HUES48 (cell line): ENCODE measurements around the gene UBE3A.
A peak's percentile ranks its signal among the peaks of the same experiment; 100 is the strongest.

Experiments used
- H3K27ac ChIP-seq: one replicate; pipeline ENCODE4 v1.7.0; 2013; ENCODE audit warnings: low read depth, low read length, inconsistent platforms
- H3K27me3 ChIP-seq: 2 replicates; pipeline ENCODE4 v1.6.1; 2013; ENCODE audit warnings: mild to moderate bottlenecking, low read length; ENCODE audit not compliant: control insufficient read depth, insufficient read depth
- H3K36me3 ChIP-seq: 2 replicates; pipeline ENCODE4 v1.6.1; 2013; ENCODE audit warnings: low read length; ENCODE audit not compliant: control insufficient read depth, insufficient read depth
- H3K4me1 ChIP-seq: 2 replicates; pipeline ENCODE4 v1.6.1; 2013; ENCODE audit warnings: mild to moderate bottlenecking, low read length; ENCODE audit not compliant: control insufficient read depth, insufficient read depth
- H3K4me3 ChIP-seq: 2 replicates; pipeline ENCODE4 v1.5.1; 2013; ENCODE audit warnings: mild to moderate bottlenecking, low read depth, low read length
- H3K9ac ChIP-seq: 2 replicates; pipeline ENCODE4 v1.6.1; 2013; ENCODE audit warnings: mild to moderate bottlenecking, low read depth, low read length, moderate library complexity
- H3K9me3 ChIP-seq: 2 replicates; pipeline ENCODE4 v1.6.1; 2013; ENCODE audit warnings: low read length; ENCODE audit not compliant: control insufficient read depth, insufficient read depth

UBE3A gene

GRCh38 chr15:25372298-25372697 is 66.5 kb downstream of the UBE3A start:
- Histone ChIP-seq H3K4me1 (peaks cover 4% of the 10 kb centered on the region; the same call in 1 of the 2 replicates), H3K9ac (no peak overlapping the region), H3K27me3 (no peaks in the 10 kb centered on the region), H3K36me3 (peaks cover 70% of the 10 kb centered on the region), H3K9me3 (no peaks in the 10 kb centered on the region), H3K27ac (no peak overlapping the region), H3K4me3 (no peak overlapping the region)

GRCh38 chr15:25368850-25369249 is 70.0 kb downstream of the UBE3A start:
- no peaks in the 10 kb centered on the region for H3K27me3 ChIP-seq
- no peaks in the 10 kb centered on the region for H3K9me3 ChIP-seq
- H3K36me3 ChIP-seq: peaks cover 53% of the 10 kb centered on the region

GRCh38 chr15:25366058-25366457 is 72.8 kb downstream of the UBE3A start:
- H3K9ac ChIP-seq: no peak overlapping the region
- H3K4me3 ChIP-seq: no peak overlapping the region
- peaks cover 29% of the 10 kb centered on the region for H3K36me3 ChIP-seq
- peaks cover 4% of the 10 kb centered on the region; the same call in 1 of the 2 replicates for H3K4me1 ChIP-seq
- no peaks in the 10 kb centered on the region for H3K9me3 ChIP-seq
- H3K27me3 ChIP-seq: no peaks in the 10 kb centered on the region
- no peak overlapping the region for H3K27ac ChIP-seq

More at GRCh38 chr15:25368850-25369249, 70.0 kb downstream of the UBE3A start:
- H3K4me3 ChIP-seq: no peak overlapping the region
- H3K9ac ChIP-seq: no peak overlapping the region
- peaks cover 4% of the 10 kb centered on the region; the same call in 1 of the 2 replicates for H3K4me1 ChIP-seq
- no peak overlapping the region for H3K27ac ChIP-seq

GRCh38 chr15:25362545-25362944 is 76.3 kb downstream of the UBE3A start:
- no peak overlapping the region for H3K4me3 ChIP-seq
- H3K27me3 ChIP-seq: no peaks in the 10 kb centered on the region
- H3K36me3 ChIP-seq: peaks cover 33% of the 10 kb centered on the region
- H3K4me1 ChIP-seq: no peaks in the 10 kb centered on the region
- no peak overlapping the region for H3K9ac ChIP-seq
- H3K9me3 ChIP-seq: no peaks in the 10 kb centered on the region
- H3K27ac ChIP-seq: no peak overlapping the region

GRCh38 chr15:25347707-25348106 is 91.1 kb downstream of the UBE3A start:
- H3K9ac ChIP-seq: no peak overlapping the region
- H3K27ac ChIP-seq: no peak overlapping the region
- H3K4me1 ChIP-seq: peaks cover 25% of the 10 kb centered on the region
- no peaks in the 10 kb centered on the region for H3K9me3 ChIP-seq
- H3K36me3 ChIP-seq: peaks cover 24% of the 10 kb centered on the region
- no peak overlapping the region for H3K4me3 ChIP-seq
- H3K27me3 ChIP-seq: no peaks in the 10 kb centered on the region

GRCh38 chr15:25346371-25346770 is 92.5 kb downstream of the UBE3A start:
- peaks cover 12% of the 10 kb centered on the region for H3K36me3 ChIP-seq

GRCh38 chr15:25345943-25346342 is 92.9 kb downstream of the UBE3A start:
- H3K9ac ChIP-seq: no peak overlapping the region
- no peaks in the 10 kb centered on the region for H3K27me3 ChIP-seq
- peaks cover 30% of the 10 kb centered on the region for H3K4me1 ChIP-seq
- H3K27ac ChIP-seq: no peak overlapping the region
- no peak overlapping the region for H3K4me3 ChIP-seq
- H3K36me3 ChIP-seq: peaks cover 12% of the 10 kb centered on the region
- no peaks in the 10 kb centered on the region for H3K9me3 ChIP-seq

More at GRCh38 chr15:25346371-25346770, 92.5 kb downstream of the UBE3A start:
- Histone ChIP-seq H3K9ac (no peak overlapping the region), H3K9me3 (no peaks in the 10 kb centered on the region), H3K27ac (no peak overlapping the region), H3K27me3 (no peaks in the 10 kb centered on the region), H3K4me3 (no peak overlapping the region), H3K4me1 (peaks cover 30% of the 10 kb centered on the region)

- Histone ChIP-seq H3K9ac (no peak overlapping the region), H3K36me3 (peaks cover 33% of the 10 kb centered on the region)
Measured at GRCh38 chr15:25342629-25343028, 96.2 kb downstream of the UBE3A start.

GRCh38 chr15:25339431-25339830 is 99.4 kb downstream of the UBE3A start:
- Histone ChIP-seq H3K4me1 (peaks cover 22% of the 10 kb centered on the region), H3K9me3 (no peaks in the 10 kb centered on the region), H3K27me3 (no peaks in the 10 kb centered on the region), H3K9ac (no peak overlapping the region), H3K4me3 (no peak overlapping the region), H3K27ac (no peak overlapping the region), H3K36me3 (peaks cover 47% of the 10 kb centered on the region)

More at GRCh38 chr15:25342629-25343028, 96.2 kb downstream of the UBE3A start:
- Histone ChIP-seq H3K27me3 (no peaks in the 10 kb centered on the region), H3K4me3 (no peak overlapping the region), H3K27ac (peak overlapping the region; percentile 17), H3K4me1 (peaks cover 30% of the 10 kb centered on the region), H3K9me3 (no peaks in the 10 kb centered on the region)

- Histone ChIP-seq H3K9me3 (no peaks in the 10 kb centered on the region), H3K4me3 (no peak overlapping the region), H3K9ac (no peak overlapping the region), H3K36me3 (peaks cover 41% of the 10 kb centered on the region), H3K4me1 (no peaks in the 10 kb centered on the region), H3K27ac (no peak overlapping the region), H3K27me3 (no peaks in the 10 kb centered on the region)
Measured at GRCh38 chr15:25335279-25335678, 103.5 kb downstream of the UBE3A start.

GRCh38 chr15:25333049-25333448 is 105.8 kb downstream of the UBE3A start:
- Histone ChIP-seq H3K9me3 (no peaks in the 10 kb centered on the region), H3K27ac (no peak overlapping the region), H3K4me1 (peaks cover 8% of the 10 kb centered on the region), H3K36me3 (peaks cover 19% of the 10 kb centered on the region), H3K9ac (no peak overlapping the region), H3K4me3 (no peak overlapping the region), H3K27me3 (no peaks in the 10 kb centered on the region)
